Colonic mucosa (tissue), 4 donors: ENCODE results near the gene ELMO1. TPM values are rescaled to one million over a fixed set of nuclear protein-coding genes. Genes with fewer than 3 reads are reported as not detected.

Experiments used
- DNase-seq: peaks from one replicate; pipeline ENCODE4 v3.0.0-alpha.2; 2020
- H3K27ac ChIP-seq: fragments of 200-600 bp; one replicate; pipeline ENCODE4 v1.8.0; 2021
- H3K27me3 ChIP-seq: fragments of 200-600 bp; one replicate; pipeline ENCODE4 v1.8.0; 2021
- H3K36me3 ChIP-seq: fragments of 200-600 bp; one replicate; pipeline ENCODE4 v1.8.0; 2021
- H3K4me1 ChIP-seq: fragments of 200-600 bp; one replicate; pipeline ENCODE4 v1.8.0; 2021; ENCODE audit warnings: mild to moderate bottlenecking
- H3K4me3 ChIP-seq: fragments of 200-600 bp; one replicate; pipeline ENCODE4 v1.8.0; 2021
- H3K9ac ChIP-seq, 2 donors: one replicate each; pipeline ENCODE4 v1.7.0; 2013; ENCODE audit warnings: control low read depth in 2 of 2, low read depth in 2 of 2, low read length in 2 of 2
- H3K9me3 ChIP-seq: fragments of 200-600 bp; one replicate; pipeline ENCODE4 v1.8.0; 2021
- CTCF ChIP-seq: fragments of 200-600 bp; IDR thresholded peaks from one replicate; pipeline ENCODE4 v1.8.0; 2022; ENCODE audit warnings: antibody characterized with exemption, mild to moderate bottlenecking
- intact Hi-C: fragments of 100-400 bp; cut with DNase I; formaldehyde crosslinking; loops from one replicate; pipeline ENCODE4 v1.14.1; 2022
- total RNA-seq, 2 donors: library from RNA; stranded (reverse); fragmentation: NEBNext Ultra II Directional in 1 of 2; extraction: Animal tissue kit (Norgen Biotek cat#: 25700) in 1 of 2; gene quantifications; one replicate each; pipeline ENCODE4 v1.2.1, GENCODE V29; 2021
- donor health status: healthy.
- donor health status: DM: no; HTN: no; CAD: no.
- donor health status: DM: no; HTN: no; CAD: no.

Gene ELMO1
- total RNA-seq, 2 donors from 2014 or later: 4.2 to 4.7 TPM

GRCh38 chr7:36860681-36861080 lies 588.0 kb downstream of the ELMO1 start:
- H3K27ac ChIP-seq: no peak overlapping the region
- intact Hi-C loops: no loop called here
- no peaks in the 10 kb centered on the region for H3K9me3 ChIP-seq
- H3K4me3 ChIP-seq: no peak overlapping the region
- H3K36me3 ChIP-seq: no peaks in the 10 kb centered on the region
- no peak for TF ChIP-seq CTCF
- H3K4me1 ChIP-seq: no peaks in the 10 kb centered on the region
- no peak overlapping the region for H3K9ac ChIP-seq
- DNase-seq: no peak
- no peaks in the 10 kb centered on the region for H3K27me3 ChIP-seq

GRCh38 chr7:36855330-36855729 lies 593.3 kb downstream of the ELMO1 start:
- Histone ChIP-seq H3K4me1 (no peaks in the 10 kb centered on the region), H3K27me3 (no peaks in the 10 kb centered on the region), H3K36me3 (no peaks in the 10 kb centered on the region), H3K4me3 (no peak overlapping the region), H3K9me3 (no peaks in the 10 kb centered on the region), H3K9ac (no peak overlapping the region), H3K27ac (no peak overlapping the region)
- intact Hi-C loops: no loop called here
- TF ChIP-seq CTCF: no peak
- DNase-seq: no peak

GRCh38 chr7:36854652-36855051 lies 594.0 kb downstream of the ELMO1 start:
- Histone ChIP-seq H3K27me3 (no peaks in the 10 kb centered on the region), H3K9ac (no peak overlapping the region), H3K27ac (no peak overlapping the region), H3K9me3 (no peaks in the 10 kb centered on the region), H3K4me1 (no peaks in the 10 kb centered on the region), H3K36me3 (no peaks in the 10 kb centered on the region), H3K4me3 (no peak overlapping the region)
- DNase-seq: no peak
- intact Hi-C loops: no loop called here
- TF ChIP-seq CTCF: no peak

GRCh38 chr7:36852931-36853330 lies 595.7 kb downstream of the ELMO1 start:
- Histone ChIP-seq H3K27ac (no peak overlapping the region), H3K9me3 (no peaks in the 10 kb centered on the region), H3K4me1 (no peaks in the 10 kb centered on the region), H3K4me3 (no peak overlapping the region), H3K9ac (no peak overlapping the region), H3K36me3 (no peaks in the 10 kb centered on the region), H3K27me3 (no peaks in the 10 kb centered on the region)
- intact Hi-C loops: no loop called here
- TF ChIP-seq CTCF: no peak
- DNase-seq: no peak

GRCh38 chr7:36852017-36852416 lies 596.6 kb downstream of the ELMO1 start:
- Histone ChIP-seq H3K4me1 (no peaks in the 10 kb centered on the region), H3K27me3 (no peaks in the 10 kb centered on the region), H3K36me3 (no peaks in the 10 kb centered on the region), H3K9ac (no peak overlapping the region), H3K9me3 (no peaks in the 10 kb centered on the region), H3K4me3 (no peak overlapping the region), H3K27ac (no peak overlapping the region)
- intact Hi-C loops: no loop called here
- no peak for TF ChIP-seq CTCF
- DNase-seq: no peak

- no peak overlapping the region for H3K4me3 ChIP-seq
- no peaks in the 10 kb centered on the region for H3K9me3 ChIP-seq
- no peak for DNase-seq
- no peak overlapping the region for H3K9ac ChIP-seq
- H3K27ac ChIP-seq: no peak overlapping the region
- H3K4me1 ChIP-seq: no peaks in the 10 kb centered on the region
- H3K27me3 ChIP-seq: no peaks in the 10 kb centered on the region
- intact Hi-C loops: no loop called here
- no peak for TF ChIP-seq CTCF
- no peaks in the 10 kb centered on the region for H3K36me3 ChIP-seq
Measured at GRCh38 chr7:36851382-36851781, 597.3 kb downstream of the ELMO1 start.
